ENCODE results near the gene ANKRD34C.
"Not testable (repeated sequence)": the region's sequence is repeated elsewhere in the genome, so short reads cannot be mapped to it uniquely, and the experiment has no call there.

Gene ANKRD34C

DNA sequence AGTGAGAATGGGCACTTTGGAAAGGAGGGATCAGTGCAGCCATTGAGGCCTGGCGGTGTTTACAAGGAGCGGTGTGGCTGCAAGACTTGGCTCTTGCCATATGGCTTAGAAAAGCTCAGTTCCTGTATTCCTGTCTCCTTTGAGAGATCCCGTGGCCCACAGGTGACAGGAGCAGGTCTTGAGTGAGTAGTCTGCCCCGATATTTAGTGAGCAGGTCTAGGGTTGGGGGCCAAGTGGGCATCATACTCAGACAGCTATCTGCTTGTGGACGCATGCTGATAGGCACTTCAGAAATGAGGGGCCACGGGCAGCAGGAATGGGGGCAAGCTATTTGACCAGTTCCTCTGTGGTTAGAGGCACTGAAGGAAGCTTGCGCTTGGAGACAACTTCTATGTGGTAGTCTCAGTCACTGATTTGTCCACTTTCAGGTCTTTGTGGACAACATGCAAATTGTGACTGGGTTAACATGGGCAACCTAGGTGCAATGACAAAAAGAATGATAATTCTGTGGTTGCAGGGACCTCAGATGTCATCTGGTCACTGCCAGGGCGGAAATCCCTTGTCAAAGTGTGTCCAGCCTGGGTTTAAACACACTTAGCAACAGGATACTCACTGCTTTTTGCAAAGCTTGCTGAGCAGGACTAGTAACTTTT lies 29.5 kb downstream of the ANKRD34C start:
- DNase-seq: peak; percentile 46

- no peak for DNase-seq
Observed at GRCh38 chr15:79314186-79314585, 31.7 kb downstream of the ANKRD34C start.

GRCh38 chr15:79314811-79315210 lies 32.3 kb downstream of the ANKRD34C start:
- DNase-seq: no peak

DNA sequence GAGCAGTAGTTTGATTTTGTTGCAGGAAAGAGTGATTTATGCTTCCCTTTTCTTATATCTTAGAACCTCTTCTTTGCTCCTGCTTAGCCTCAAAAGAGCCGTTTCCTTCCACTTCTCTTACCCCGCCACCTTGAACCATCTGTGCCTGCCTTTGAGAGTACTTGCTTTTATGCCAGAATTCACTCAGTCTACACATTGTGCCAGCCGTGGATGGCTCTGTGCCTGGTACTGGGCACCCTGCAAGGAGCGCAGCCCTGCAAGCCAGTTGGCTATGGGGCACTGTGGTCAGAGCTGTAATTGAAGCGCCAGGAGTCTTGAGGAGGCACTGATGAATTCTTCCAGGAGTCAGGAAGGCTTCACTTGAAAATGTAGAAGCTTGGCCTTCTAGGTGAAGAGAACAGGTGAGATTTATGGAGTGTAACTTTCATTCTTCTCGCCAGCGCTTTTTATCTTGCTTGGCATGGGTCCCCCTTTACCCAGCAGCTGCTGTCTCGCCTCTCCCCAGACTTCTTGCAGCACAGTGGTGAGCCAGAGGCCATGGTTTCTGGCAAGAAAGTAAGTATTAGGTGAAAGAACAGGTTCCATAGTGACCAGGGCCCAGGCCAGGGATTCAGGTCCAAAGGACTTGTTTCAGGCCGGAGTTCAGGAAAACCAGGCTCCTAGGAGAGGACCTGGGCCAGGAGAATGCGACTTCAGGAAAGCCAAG lies 33.3 kb downstream of the ANKRD34C start:
- DNase-seq: no peak

DNA sequence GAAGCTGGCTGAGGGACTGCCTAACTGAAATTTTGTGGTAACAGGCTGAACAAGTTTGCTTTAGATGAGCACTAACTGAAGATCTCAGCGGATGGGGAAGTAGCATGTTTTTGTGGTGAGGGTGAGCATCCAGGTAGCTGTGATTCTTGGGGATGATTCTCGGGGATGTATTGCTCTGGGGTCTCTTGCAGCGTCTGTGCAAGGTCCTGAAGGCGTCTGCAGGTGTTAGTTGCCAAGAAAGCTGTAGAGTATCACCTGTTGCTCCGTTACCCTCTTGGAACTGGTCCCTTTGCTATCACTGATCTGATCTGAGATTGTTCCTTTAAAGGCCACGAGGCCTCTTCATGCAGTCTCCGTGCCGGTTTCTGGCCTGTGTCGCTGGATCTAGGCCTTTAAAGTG lies 34.3 kb downstream of the ANKRD34C start:
- DNase-seq: no peak

GRCh38 chr15:79319973-79320372 lies 37.5 kb downstream of the ANKRD34C start:
- not testable (repeated sequence) for DNase-seq

DNA sequence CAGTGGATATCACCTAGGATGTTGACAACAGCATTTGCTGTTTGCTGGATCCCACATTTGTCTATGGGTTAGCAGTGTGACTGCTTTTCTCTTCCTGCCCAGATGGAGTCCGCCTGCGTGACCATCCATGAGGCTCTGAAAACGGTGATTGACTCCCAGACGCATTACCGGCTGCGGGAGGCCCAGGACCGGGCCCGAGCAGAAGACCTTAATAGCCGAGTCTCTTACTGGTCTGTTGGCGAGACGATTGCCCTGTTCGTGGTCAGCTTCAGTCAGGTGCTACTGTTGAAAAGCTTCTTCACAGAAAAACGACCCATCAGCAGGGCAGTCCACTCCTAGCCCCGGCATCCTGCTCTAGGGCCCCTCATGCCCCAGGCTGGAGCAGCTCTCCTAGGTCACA lies 39.4 kb downstream of the ANKRD34C start:
- DNase-seq: no peak

DNA sequence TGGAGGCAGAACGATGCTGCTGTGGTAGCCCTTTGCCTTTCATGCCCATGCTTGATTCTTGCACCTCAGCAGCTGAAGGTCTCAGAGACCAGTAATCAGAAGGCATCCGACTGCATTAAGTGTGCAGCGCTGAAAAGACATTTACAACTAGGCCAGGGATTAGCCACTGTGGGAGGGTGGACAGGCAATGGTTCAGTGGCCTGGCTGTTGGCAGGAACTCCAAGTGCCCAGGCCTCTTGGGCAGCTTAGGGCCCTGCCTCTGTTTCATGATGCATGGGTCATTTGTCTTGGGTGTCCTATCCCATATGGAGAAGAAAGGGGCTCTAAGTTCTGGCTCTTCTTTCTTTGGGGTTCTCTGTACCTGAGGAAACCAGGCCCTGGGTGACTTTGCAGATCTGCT lies 39.8 kb downstream of the ANKRD34C start:
- no peak for DNase-seq

GRCh38 chr15:79322945-79323344 lies 40.4 kb downstream of the ANKRD34C start:
- no peak for DNase-seq

DNA sequence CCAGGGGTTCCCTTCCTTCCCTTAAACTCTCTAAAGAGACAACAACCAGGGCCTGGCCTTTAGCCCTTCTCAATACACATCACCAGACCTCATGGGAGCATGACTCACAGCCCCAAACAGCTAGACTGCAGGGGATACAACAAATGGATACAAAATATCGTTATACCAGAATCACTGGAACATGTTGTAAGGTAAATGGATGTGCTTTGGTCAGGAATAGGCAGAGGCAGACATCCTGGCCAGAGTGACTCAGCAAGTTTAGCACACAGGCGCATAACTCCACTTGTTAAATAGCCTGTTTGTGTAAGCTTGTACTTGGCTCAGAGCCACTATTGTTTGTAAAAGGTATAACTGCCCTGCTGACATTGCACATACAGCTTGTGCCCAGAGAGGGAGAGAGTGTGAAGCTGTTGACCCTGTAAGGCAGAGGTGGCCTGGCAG lies 46.7 kb downstream of the ANKRD34C start:
- DNase-seq: no peak
